GM21515 (cell line): ENCODE data around the gene WDR36.

Experiments
- ATAC-seq: cut with Tn5 transposase; IDR thresholded peaks from one replicate; pipeline ENCODE4 v1.9.1; 2021; ENCODE audit not compliant: unreplicated experiment

WDR36 gene

GRCh38 chr5:111092062-111092853, at the start of gene WDR36:
Gene WDR36, plus strand, starts transcription at chr5:111092348. Its CDS starts 109 bp downstream, at chr5:111092457.
- peak; percentile 97 for ATAC-seq

GRCh38 chr5:111043712-111044506, 48.2 kb upstream of the WDR36 start:
- no peak for ATAC-seq

- ATAC-seq, result no peak
These were observed 34.1 kb upstream of the WDR36 start for GRCh38 chr5:111058064-111058463.

GRCh38 chr5:111060169-111060568, 32.0 kb upstream of the WDR36 start:
- ATAC-seq, result no peak

- ATAC-seq, result no peak
These were observed 30.5 kb upstream of the WDR36 start for GRCh38 chr5:111061618-111062017.

GRCh38 chr5:111063709-111064322, 28.3 kb upstream of the WDR36 start:
- peak; percentile 72 for ATAC-seq

- ATAC-seq, result no peak
These were observed 25.7 kb upstream of the WDR36 start for GRCh38 chr5:111066261-111066938.

- no peak for ATAC-seq
These were observed 23.9 kb upstream of the WDR36 start for GRCh38 chr5:111068213-111068612.

- ATAC-seq, result no peak
These were observed 22.3 kb upstream of the WDR36 start for GRCh38 chr5:111069839-111070238.

- ATAC-seq, result no peak
These were observed 21.6 kb upstream of the WDR36 start for GRCh38 chr5:111070272-111071134.

- no peak for ATAC-seq
These were observed 20.7 kb upstream of the WDR36 start, which contains the start of gene TSLP for GRCh38 chr5:111071413-111071812. Gene TSLP, plus strand, starts transcription at chr5:111071713. Its CDS starts 178 bp downstream, at chr5:111071891.

- peak; percentile 71 for ATAC-seq
These were observed 19.0 kb upstream of the WDR36 start for GRCh38 chr5:111072949-111073682.

- ATAC-seq, result no peak
These were observed 17.9 kb upstream of the WDR36 start for GRCh38 chr5:111074244-111074643.

- ATAC-seq, result no peak
These were observed 16.6 kb upstream of the WDR36 start for GRCh38 chr5:111075520-111075919.

- ATAC-seq, result no peak
These were observed 16.1 kb upstream of the WDR36 start for GRCh38 chr5:111076091-111076490.

- no peak for ATAC-seq
These were observed 14.5 kb upstream of the WDR36 start for GRCh38 chr5:111077678-111078077.

GRCh38 chr5:111079846-111080245, 12.3 kb upstream of the WDR36 start:
- no peak for ATAC-seq

- ATAC-seq, result no peak
These were observed 8.8 kb upstream of the WDR36 start for GRCh38 chr5:111083323-111083722.

GRCh38 chr5:111095982-111096381, 3.8 kb downstream of the WDR36 start:
- no peak for ATAC-seq
